GM21526 (cell line): ENCODE data around the gene SNCB.
A peak's percentile ranks its signal among the peaks of the same experiment; 100 is the strongest.

ENCODE experiments used
- ATAC-seq: cut with Tn5 transposase; IDR thresholded peaks from one replicate; pipeline ENCODE4 v1.9.1; 2021; ENCODE audit warnings: moderate library complexity; ENCODE audit not compliant: unreplicated experiment, low FRiP score

Gene SNCB

DNA sequence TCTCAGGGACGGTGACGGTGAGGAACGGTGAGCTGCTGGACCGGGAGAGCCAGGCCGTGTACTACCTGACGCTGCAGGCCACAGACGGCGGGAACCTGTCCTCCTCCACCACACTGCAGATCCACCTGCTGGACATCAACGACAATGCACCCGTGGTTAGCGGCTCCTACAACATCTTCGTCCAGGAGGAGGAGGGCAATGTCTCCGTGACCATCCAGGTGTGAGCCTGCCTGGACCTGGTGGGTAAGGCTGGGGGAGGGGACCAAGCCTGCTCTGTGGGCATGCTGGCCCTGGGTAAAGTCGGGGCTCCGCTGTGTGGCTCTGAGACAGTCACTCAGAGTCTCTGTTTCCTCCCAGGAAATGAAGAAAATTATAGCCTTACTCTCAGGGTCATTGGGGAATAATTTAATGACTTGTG is 51.9 kb downstream of the SNCB start:
- no peak for ATAC-seq

GRCh38 chr5:176577312-176578176 is 52.8 kb downstream of the SNCB start:
- no peak for ATAC-seq

- no peak for ATAC-seq
These were observed 54.6 kb downstream of the SNCB start for GRCh38 chr5:176575488-176576422.

- no peak for ATAC-seq
These were observed 55.3 kb downstream of the SNCB start for GRCh38 chr5:176575066-176575465.

- no peak for ATAC-seq
These were observed 56.1 kb downstream of the SNCB start for GRCh38 chr5:176574297-176574591.

DNA sequence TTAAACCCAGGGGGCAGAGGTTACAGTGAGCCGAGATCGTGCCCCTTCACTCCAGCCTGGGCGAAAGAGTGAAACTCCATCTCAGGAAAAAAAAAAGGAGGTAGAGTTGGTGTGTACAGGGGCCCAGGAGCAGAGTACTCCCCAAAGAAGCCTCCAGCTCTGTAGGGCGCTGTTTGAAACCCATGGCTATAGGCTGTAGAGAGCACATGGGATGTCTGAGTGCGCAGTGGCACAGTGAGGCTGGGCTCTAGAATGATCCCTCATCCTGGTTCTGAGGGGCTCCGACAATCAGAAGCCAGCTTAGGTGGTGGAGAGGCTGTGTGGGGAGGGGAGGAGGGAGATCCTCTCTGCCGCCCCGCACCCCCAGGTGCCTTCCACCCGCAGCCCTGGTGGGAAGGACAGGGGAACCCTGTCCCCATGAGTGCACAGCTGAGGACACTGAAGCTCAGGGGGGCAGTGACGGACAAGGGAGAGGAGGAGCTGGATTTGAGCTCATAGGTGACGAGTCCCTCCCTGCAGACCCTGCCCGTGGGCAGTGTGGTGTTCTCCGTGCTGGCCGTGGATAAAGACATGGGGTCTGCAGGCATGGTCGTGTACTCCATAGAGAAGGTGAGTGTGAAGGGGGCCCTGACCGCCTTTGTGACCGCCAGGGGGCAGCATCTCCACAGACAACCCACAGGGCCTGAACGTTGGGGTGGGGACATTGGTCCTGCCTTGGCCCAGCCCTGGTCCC is 56.6 kb downstream of the SNCB start:
- peak; percentile 64 for ATAC-seq
